Peyer's patch (tissue), 4 donors: ENCODE results near the gene COPZ2.

ENCODE experiments used
- POLR2A ChIP-seq, 2 donors: fragments of 450-650 bp; IDR thresholded peaks; one replicate each; pipeline ENCODE4 v1.5.1; 2017; ENCODE audit warnings: antibody characterized with exemption in 2 of 2, mild to moderate bottlenecking in 2 of 2, moderate library complexity in 2 of 2
- TF ChIP-seq, protein P1 (sequence below), 6 experiments: fragments of 450-650 bp in 4 of 6; fragments of 200-600 bp in 2 of 6; sonication (generic) in 1 of 6; IDR thresholded peaks; one replicate each; pipeline ENCODE4 v1.5.1; 2017 to 2019; ENCODE audit warnings: antibody characterized with exemption in 6 of 6, mild to moderate bottlenecking in 3 of 6, moderate library complexity in 1 of 6

DNA sequence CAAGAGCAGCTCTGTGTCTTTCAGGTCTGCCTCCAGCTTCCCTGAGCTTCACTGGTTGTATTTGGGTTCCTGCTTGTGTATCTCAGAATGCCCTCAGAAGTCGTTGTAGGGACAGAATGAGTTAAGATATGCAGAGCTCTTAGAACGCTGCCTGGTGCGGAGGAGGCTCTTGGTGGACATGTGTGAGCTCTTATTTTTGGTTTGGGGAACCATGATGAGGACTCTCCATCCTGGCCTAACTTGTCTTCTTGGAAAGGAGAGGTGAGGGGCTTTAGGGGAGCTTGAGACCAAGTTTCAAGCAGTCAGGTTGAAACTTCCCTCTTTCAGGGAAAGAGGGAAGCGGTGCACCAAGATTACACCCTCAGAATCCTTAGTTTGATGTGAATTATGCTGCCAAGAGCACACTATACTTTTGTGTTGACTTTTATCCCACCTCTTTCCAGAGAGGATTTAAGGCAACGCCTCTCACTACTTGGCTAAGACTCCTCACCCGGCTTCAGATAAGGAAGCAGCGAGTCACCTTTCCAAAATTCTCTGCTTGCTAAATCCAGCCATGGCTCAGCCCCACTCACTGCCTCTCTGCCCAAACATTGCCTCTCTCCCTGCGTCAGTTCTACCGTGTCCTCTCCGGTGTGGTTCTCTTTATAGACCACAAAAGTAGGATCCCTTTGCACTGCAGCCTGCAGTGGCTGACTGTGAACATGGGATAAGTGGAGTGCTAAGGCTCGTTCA is 53.9 kb downstream of the COPZ2 start:
- TF ChIP-seq, protein P1, sequence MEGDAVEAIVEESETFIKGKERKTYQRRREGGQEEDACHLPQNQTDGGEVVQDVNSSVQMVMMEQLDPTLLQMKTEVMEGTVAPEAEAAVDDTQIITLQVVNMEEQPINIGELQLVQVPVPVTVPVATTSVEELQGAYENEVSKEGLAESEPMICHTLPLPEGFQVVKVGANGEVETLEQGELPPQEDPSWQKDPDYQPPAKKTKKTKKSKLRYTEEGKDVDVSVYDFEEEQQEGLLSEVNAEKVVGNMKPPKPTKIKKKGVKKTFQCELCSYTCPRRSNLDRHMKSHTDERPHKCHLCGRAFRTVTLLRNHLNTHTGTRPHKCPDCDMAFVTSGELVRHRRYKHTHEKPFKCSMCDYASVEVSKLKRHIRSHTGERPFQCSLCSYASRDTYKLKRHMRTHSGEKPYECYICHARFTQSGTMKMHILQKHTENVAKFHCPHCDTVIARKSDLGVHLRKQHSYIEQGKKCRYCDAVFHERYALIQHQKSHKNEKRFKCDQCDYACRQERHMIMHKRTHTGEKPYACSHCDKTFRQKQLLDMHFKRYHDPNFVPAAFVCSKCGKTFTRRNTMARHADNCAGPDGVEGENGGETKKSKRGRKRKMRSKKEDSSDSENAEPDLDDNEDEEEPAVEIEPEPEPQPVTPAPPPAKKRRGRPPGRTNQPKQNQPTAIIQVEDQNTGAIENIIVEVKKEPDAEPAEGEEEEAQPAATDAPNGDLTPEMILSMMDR (IDR thresholded peaks at IDR 0.05): no peak
- TF ChIP-seq POLR2A (IDR thresholded peaks at IDR 0.05): no peak
